HG03378 (cell line): ENCODE measurements around the gene JPH3.

ENCODE experiments used
- ATAC-seq: cut with Tn5 transposase; IDR thresholded peaks from one replicate; pipeline ENCODE4 v1.9.1; 2021; ENCODE audit warnings: mild to moderate bottlenecking, moderate library complexity; ENCODE audit not compliant: unreplicated experiment

Gene JPH3

DNA sequence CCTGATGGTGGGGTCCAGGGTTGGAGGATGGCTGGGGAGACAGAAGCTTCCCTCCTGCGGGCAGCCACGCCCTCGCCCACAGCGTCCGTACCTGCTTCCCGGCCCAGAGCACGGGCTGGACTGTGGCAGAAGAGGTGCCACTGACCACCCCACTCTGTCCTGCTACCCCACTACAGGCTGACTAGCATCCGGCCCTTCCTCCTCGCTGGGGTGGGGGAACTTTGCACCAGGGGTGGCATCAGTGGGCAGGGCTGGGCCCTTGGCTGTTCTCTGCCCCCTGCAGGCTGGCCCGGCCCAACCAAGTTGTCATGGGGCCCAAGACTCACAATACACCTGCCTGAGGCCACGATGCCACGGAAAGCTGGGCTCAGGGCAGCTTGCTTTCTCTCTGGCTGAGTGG, 90.4 kb downstream of the JPH3 start:
- ATAC-seq: no peak

DNA sequence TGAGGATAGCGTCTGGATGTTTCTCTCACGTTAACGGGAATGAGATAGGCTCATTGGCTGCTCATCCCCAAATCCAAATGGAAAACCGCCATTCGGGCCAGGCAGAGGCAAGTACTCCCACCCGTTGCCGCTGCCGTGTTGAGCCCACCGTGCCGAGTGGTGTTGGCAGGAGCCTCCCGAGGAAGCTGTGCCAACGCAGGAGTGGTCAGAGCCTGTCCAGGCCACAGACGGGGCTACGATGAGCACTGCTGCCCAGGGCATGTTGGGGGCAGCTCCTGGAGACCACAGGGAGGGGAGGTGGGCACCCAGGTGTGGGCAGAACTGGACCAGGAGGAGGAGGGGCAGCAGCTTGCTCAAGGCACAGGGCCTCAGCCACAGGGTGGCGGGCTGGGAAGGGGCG, 91.5 kb downstream of the JPH3 start:
- ATAC-seq: no peak

DNA sequence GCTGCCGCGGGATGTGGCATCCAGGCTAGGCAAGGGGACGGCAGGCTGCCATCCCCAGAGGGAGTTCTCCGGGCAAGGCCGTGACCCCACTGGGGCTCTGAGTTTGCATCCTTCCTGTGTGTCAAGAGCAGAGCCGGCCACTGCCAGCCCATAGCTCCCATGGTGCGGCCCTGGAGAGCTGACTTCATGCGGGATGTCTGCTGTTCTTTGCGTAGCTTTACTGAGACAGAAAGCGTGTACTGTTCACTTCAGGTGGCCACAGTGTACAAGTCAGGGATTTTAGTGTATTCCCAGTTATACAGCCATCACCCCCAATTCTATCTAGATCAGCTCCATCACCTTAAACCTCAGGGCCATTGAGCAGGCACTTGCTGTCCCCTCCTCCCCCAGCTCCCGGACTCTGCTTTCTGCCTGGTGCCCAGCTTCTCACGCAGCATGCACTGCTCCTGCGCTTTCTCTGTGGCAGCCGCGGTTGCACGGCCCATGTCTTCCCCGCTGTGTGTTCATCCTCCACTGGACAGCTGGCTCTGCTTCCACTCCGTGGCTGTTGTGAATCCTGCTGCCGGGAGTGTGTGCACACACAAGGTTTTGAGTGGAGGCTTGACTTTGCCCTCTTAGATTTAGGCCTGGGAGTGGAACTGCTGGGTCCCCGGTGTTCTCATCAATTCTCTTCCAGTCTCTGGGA, 92.3 kb downstream of the JPH3 start:
- no peak for ATAC-seq

DNA sequence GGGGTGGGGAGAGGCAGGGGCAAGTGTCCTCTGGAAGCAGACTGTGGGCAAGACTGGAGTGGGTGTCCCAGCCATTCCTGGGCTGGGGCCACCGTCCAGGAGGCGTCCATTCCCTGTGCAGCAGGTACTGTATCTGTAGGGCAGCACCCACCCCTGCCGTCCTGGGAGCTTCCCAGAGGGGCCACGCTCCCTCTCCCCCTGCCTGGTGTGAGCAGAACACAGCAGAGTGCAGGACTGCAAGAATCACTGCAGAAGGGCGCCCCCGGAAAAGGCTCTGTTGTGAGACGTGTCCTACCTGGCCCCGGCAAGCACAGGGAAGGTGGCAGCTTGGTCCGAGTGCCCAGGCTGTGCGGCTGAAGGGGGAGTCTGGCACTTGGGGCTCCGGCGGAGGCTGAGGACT, 93.2 kb downstream of the JPH3 start:
- ATAC-seq: no peak

DNA sequence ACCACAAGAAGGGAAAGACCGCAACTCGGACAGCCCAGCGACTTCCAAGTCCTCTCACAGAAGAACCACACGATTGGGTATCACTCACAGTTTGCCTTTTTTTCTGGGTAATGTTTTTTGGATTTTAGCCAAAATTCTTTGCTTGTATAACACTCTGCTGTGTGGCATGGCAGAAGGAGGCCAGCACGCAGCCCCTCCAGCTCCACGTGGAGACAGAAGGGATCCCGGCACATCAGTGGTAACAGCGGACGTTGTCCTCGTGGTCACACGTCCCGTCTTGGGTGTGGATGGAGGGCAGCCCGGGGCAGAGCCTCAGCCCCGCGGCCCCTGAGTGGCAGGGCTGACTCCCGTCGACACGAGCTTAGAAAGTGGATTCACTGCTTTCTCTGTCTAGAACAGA, 94.4 kb downstream of the JPH3 start:
- no peak for ATAC-seq

DNA sequence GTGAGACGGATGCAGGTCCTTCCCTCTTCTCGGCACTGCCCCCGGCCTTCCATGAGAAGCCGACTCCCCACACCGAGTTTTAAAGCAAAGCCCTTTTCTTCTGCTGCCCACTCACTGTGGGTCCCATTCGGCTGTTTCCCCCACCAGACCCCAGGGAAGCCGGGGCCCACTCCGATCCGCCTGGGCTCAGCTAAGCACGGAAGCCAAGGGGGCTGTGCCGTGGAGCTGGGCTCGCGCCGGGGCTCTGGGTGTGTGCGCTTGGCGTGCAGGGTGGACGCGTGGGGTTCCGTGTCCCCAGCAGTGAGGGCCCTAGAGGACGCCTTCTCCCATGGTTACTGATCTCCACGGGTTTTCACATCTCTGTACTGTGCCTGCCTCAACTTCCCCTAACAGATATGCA, 94.9 kb downstream of the JPH3 start:
- ATAC-seq: no peak

DNA sequence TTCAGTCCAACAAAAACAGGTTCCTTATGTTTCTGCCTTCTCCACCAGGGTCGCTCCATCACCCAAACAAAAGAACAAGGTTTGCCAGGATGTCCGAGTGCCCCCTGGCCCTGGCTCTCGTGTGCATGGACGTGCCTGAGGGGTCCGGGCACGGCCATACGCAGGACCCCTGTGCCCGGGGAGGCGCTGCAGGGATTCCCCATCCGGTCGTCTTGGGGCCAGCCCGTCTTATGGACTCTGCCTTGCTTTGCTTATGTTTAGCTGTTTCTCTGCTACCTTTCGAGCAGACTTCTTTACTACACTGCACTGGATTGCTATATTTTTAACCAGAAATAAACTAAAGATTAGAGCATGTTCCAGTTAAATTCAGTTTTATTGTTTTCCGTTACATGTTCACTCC, 95.5 kb downstream of the JPH3 start:
- ATAC-seq: no peak

DNA sequence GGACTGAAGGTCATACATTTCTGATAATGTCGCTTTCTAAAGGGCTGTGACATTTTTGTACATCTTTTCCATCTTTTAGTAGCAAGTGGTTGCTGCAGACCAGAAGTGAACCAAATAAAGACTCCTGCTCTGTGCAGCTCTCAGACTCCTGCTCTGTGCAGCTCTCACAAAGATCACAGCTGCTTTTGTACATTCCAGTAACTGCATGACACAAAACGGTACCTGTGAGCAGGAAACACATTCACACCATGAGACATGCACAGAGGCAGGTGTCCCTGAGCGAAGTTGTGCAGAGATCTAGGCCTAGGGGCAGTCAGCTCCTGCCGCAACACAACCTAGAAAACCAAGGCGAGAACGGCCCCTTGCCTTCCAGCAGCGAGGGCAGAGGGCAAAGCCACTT, 95.9 kb downstream of the JPH3 start:
- ATAC-seq: no peak

DNA sequence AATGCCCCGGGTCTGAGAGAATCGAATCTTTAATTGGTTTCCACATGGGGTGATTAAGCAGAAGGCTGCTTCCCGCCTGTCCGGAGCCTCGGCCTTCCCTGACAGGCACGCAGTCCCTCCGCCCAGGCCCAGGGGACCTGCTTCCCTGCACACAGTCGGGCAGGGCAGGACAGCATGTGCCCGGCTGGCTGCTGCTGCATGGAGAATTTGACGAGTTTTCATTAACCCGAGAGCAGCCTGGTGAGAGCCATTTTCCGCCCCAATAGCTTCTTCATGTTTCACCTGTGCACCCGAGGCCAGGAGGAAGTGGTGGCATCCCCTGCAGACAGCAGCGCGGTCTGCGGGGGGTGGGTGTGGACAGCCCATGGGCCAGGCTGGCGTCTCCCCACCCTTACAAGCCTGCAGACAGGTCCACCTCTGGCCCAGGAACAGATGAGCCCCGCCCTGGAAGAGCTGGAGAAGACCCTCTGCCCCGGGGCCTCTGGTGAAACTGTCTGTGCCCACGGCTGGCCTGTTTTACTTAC, 96.4 kb downstream of the JPH3 start:
- no peak for ATAC-seq

DNA sequence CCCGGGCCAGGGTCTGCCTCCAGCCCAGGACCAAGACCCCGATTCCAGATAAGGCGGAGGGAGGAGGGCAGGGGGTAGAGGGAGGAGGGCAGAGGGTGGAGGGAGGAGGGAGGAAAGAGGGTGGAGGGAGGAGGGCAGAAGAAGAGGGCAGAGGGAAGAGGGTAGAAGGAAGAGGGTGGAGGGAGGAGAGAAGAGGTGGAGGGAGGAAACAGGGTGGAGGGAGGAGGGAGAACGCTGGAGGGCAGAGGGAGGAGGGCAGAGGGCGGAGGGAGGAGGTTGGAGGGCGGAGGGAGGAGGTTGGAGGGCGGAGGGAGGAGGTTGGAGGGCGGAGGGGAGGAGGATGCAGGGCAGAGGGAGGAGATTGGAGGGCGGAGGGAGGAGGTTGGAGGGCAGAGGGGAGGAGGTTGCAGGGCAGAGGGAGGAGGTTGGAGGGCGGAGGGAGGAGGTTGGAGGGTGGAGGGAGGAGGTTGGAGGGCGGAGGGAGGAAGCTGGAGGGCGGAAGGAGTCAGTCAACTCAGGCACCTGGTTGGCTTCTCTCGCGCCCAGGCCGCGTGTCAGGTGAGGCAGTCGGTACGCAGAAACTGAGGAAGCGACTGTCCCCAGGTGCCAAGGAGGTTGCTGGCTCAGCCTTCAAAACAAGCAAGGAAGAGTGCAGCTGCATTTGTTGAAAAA, 98.2 kb downstream of the JPH3 start:
- no peak for ATAC-seq

DNA sequence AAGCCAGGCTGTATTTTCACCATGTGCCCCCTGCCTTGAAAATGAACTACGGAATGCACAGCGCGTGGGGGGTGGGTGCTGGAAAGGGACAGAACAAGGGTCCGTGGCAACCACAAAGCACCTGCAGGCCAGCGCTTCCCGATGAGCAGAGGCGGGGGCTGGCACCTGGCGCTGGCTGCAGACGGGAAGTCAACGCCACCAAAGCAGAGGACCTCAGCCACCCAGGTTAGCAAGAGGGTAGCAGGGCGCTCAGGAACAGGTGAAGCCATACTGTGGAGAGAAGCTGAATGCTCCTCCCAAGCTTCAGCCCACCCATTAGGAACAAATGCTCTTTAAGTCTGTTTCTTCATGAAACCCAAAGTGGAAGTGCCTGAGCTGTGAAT, 98.8 kb downstream of the JPH3 start:
- ATAC-seq: no peak

DNA sequence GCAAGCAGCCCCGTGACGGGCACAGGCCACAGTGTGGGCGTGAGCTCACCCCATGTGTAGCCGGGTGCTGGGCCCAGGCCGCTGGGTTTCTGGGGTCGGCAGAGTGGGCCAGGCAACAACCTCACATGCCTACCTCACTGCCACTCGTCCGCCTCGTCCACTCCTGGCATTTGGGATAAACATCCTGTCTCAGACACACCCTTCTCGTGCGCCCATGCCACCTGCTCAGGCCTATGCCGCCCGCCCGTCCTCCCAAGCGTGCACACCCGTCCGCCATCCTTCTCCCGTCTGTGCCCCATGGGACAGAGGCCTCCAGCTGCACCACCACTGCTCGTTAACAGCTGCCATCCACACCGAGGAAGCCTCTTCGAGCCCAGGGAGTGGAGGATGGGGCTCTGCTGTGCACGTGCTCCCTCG, 99.2 kb downstream of the JPH3 start:
- no peak for ATAC-seq

DNA sequence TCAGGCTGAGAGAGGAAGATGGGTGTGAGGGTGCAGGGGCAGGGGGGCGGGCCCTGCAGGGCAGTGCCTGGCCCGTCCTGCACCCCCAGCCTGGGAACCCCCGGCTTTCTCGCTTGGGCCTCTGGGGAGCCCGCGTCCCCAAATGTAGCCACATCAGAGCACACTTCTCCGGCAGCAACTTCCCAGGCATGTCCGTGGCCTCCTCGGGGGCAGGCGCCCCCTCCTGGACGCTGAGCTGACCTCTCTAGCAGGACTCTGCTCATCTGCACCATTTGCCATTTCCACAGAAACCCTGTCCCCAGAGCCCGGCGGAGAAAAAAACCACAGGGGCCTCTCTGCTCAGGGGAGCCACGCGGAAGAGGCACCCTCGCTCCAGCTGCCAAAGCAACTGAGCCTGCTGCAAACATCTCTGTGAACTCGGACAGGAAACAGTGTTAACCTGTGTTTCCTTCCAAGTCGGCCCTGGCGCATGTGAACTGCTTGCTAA, 100.1 kb downstream of the JPH3 start:
- peak; percentile 42 for ATAC-seq

DNA sequence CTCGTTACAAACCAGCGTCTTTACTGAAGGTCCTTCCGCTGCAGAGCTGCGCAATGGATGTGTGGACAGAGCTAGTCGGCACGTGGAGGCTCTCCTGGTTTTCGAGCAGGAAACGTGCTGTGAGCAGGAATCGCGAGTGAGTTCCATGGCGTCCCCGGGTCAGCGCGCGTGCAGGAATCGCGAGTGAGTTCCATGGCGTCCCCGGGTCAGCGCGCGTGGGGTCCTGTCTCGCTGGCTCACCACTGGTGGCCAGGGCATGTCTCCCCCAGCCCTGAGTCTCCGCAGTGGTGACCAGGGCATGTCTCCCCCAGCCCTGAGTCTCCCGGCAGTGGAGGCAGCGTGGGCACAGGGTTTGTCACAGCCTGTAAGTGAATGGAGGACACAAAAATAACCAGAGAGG, 100.8 kb downstream of the JPH3 start:
- no peak for ATAC-seq

DNA sequence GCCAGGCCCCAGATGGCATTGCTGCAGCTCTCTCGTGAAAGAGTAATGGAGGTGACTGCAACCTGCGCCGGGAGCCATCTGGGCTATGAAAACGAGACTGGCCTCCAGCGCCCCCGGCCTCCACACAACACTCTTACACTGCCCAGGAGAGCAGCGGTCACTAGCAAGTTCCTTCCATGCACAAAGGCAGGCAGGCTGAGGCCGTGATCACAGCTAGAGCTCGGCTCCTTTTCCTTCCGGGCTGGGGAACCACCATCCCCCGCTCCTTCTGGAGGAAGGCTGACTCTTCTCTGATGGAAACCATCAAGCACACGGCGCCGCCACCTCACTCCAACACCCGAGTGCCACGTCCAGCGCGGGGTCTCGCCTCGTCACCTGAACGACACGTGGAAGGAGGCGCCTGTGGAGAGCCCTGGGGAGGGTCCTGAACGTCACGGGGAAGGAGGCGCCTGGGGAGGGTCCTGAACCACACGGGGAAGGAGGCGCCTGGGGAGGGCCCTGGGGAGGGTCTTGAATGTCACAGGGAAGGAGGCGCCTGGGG, 101.6 kb downstream of the JPH3 start:
- ATAC-seq: no peak

DNA sequence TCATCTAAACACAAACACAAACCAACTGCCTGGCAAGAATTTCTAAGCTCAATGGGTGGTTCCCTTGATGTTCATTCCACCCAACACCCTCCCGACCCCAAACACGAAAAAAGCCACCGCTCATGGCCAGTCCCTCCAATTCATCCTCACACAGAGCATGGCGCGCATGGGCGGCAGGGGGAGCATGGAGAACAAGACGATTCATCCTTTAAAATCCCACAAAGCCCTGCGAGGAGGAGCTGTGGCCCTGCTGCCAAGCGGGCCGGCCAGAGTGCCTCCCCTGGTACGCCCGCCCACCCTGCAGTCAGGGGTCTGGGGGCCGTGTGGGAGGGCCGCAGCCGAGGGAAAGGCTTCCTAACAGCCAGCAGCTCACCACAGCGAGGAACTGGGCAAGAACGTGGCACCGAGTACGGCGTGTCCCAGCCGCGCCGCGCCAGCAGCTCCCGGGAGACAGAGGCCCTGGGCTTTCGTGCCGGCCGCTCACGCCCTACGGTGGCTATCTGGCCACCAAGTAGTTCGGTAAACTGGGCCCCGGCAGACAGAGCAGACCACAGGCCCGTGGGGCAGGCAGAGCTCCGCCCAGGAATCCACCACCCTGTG, 102.5 kb downstream of the JPH3 start:
- ATAC-seq: no peak

DNA sequence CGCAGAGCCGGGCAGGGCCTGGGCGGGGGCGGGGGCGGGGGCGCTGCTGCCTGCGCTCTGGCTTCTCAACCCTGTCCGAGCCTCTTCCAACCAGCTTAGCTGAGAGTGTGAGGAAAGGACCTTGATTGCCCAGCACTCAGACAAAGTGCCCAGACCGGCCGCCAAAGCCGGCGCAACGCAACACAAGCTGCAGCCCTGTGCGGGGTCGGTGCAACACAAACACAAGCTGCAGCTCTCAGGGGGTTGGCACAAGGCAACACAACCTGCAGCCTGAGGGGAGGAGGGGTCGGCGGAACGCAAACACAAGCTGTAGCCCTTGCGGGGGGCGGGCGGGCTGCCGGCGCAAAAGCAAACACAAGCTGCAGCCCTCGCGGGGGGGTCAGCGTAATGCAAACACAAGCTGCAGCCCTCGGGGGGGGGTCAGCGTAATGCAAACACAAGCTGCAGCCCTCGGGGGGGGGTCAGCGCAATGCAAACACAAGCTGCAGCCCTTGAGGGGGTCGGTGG, 103.5 kb downstream of the JPH3 start:
- ATAC-seq: no peak

DNA sequence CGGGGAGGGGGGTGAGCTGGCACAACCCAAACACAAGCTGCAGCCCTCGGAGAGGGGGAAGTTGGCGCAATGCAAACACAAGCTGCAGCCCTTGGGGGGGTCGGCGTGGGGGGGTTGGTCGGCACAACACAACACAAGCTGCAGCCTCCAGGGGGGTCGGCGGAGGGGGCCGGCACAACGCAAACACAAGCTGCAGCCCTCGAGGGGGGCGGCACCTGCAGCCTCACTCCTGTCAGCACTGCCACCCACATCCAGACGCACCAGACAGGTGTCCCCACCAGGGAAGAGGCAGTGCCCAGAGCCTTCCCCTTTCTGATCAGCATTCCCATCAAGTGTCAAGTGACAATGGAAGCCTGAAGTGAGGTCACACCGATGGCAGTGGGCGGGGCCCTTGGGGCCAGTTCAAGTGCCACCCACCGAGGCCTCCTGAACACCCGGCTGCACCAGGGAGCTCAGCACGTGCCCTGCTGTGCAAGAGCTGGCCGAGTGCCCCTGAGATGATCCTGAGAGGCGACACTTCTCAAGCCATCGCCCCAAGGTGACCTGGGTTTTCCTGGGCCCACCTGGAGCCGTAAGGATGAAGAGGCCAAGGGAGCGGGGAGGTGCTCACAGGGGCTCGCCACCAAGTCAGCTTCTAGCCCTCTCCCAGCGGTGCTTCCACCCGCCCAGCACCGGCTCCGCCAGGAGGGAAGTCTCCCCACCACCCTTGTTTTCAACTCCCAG, 104.1 kb downstream of the JPH3 start:
- no peak for ATAC-seq

DNA sequence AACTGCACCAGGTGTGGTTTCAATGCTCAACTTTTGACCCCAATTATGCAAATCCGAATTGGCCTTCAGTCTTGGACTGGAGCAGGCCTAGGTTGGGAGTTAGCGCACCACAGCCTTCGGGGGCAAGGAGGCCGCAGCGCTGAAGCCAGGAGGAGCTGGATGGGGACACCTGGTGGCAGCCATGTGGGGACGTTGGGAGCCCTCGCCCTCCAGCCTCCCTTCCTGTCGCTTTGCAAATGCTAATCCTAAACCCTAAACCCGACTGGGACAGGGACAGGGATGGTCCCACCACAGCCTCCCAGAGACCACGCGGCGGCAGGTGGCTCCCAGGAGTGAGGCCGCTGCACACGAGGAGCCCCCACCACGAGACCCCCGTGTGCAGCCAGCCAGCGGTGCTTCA, 104.8 kb downstream of the JPH3 start:
- ATAC-seq: no peak

DNA sequence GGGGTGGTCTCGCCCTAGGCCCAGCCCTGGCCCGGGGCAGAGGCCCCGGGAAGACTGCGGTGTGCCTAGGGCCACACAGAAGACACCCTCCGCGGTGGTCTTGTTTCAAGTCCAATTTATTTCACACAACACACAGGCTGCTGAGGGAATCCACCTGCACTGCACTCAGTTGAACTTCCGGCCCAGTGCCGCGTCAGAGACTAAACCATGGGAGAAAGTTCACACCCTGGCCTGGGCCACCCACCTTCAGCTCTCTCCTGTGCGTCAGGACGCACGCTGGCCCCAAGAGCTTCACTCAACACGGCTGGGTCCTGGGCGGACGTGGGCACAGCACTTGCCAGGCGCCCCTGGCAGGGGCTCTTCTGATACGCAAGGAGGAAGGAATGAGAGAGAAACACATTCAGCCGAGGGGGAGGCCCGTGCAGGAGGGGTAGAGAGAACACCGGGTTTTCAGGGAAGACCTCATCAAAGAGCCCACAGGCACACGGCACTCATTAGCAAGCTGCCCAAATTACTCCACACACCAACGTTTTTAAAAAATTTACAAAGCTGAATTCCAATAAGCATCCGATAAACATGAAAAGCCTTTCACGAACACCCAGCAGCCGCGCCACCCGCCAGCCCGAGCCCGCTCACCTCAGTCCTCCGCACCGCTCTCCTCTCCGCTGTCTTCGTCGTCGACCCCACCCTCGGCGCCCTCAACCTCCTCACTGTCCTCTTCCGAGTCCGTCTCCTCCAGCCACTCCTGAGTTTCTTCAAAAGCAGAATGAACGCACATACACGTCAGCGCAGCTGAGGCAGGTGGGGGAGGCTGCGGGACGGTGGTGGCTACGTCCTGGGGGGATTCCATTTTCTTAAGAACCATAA, 105.6 kb downstream of the JPH3 start:
- ATAC-seq: no peak
